Measurements from ENCODE around the gene SEC62.

SEC62 gene

GRCh38 chr3:169952045-169952444 is 14.6 kb upstream of the SEC62 start:
- TF ChIP-seq CREB1 (IDR thresholded peaks at IDR 0.05; ENCODE audit: low read depth) (no peak), RAD21 (IDR thresholded peaks at IDR 0.05; ENCODE audit: low read depth) (no peak), FOXM1 (IDR thresholded peaks at IDR 0.05; ENCODE audit: borderline replicate concordance, low read depth) (no peak), EGR1 (IDR thresholded peaks at IDR 0.05) (no peak), TEAD4 (IDR thresholded peaks at IDR 0.05) (no peak), USF1 (IDR thresholded peaks at IDR 0.05) (no peak), YY1 (IDR thresholded peaks at IDR 0.05; ENCODE audit: low read depth) (no peak), MAX (IDR thresholded peaks at IDR 0.05) (no peak), NFIC (IDR thresholded peaks at IDR 0.05) (no peak), EP300 (IDR thresholded peaks at IDR 0.05; ENCODE audit: borderline replicate concordance) (no peak), TAF1 (IDR thresholded peaks at IDR 0.05; ENCODE audit: low read depth) (no peak), TCF12 (IDR thresholded peaks at IDR 0.05; ENCODE audit: low read depth) (no peak)
- TF ChIP-seq, protein P1, sequence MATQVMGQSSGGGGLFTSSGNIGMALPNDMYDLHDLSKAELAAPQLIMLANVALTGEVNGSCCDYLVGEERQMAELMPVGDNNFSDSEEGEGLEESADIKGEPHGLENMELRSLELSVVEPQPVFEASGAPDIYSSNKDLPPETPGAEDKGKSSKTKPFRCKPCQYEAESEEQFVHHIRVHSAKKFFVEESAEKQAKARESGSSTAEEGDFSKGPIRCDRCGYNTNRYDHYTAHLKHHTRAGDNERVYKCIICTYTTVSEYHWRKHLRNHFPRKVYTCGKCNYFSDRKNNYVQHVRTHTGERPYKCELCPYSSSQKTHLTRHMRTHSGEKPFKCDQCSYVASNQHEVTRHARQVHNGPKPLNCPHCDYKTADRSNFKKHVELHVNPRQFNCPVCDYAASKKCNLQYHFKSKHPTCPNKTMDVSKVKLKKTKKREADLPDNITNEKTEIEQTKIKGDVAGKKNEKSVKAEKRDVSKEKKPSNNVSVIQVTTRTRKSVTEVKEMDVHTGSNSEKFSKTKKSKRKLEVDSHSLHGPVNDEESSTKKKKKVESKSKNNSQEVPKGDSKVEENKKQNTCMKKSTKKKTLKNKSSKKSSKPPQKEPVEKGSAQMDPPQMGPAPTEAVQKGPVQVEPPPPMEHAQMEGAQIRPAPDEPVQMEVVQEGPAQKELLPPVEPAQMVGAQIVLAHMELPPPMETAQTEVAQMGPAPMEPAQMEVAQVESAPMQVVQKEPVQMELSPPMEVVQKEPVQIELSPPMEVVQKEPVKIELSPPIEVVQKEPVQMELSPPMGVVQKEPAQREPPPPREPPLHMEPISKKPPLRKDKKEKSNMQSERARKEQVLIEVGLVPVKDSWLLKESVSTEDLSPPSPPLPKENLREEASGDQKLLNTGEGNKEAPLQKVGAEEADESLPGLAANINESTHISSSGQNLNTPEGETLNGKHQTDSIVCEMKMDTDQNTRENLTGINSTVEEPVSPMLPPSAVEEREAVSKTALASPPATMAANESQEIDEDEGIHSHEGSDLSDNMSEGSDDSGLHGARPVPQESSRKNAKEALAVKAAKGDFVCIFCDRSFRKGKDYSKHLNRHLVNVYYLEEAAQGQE (IDR thresholded peaks at IDR 0.05; ENCODE audit: low read depth), result no peak

DNA sequence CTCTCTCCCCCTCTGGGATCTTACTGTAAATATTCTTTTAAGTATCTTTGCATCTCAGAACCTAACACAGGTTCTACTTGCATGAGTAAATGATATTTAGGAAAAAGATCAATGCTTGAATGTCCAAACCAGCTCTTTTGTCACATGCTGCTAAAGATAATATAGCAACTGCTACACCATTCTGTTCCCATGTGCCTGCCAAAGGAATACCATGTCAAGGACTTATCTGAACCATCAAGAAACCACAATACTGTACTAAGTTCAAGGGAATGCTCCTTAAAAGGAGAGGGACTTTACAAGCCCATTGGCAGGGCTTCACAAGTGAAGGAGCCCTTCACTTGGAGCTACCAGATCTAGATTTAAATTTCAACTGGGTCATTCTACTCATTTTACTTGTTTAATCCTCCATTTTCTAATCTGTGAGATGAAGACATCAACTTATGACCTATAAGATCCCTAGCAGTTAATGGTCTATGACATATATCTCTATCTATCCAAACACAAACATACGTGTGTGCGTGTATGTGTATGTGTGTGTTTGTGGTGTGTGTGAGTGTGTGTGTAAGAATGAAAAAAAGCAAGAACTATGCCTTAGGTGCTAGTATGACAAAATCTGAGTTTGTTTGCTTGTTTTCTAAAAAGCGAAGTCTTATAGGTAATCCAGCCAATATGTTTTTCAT is 13.0 kb upstream of the SEC62 start:
- no peak for TF ChIP-seq CREB1 (IDR thresholded peaks at IDR 0.05; ENCODE audit: low read depth)
- TF ChIP-seq EP300 (IDR thresholded peaks at IDR 0.05; ENCODE audit: borderline replicate concordance), result no peak
- no peak for TF ChIP-seq TAF1 (IDR thresholded peaks at IDR 0.05; ENCODE audit: low read depth)
- TF ChIP-seq ZBTB7A (IDR thresholded peaks at IDR 0.05; ENCODE audit: low read depth), result no peak
- TF ChIP-seq FOXM1 (IDR thresholded peaks at IDR 0.05; ENCODE audit: borderline replicate concordance, low read depth), result no peak
- TF ChIP-seq NFIC (IDR thresholded peaks at IDR 0.05), result no peak
- no peak for TF ChIP-seq RAD21 (IDR thresholded peaks at IDR 0.05; ENCODE audit: low read depth)
- TF ChIP-seq CEBPB (IDR thresholded peaks at IDR 0.05), result no peak
- no peak for TF ChIP-seq EGR1 (IDR thresholded peaks at IDR 0.05)
- TF ChIP-seq, protein P1 (IDR thresholded peaks at IDR 0.05; ENCODE audit: low read depth), result no peak
- TF ChIP-seq TEAD4 (IDR thresholded peaks at IDR 0.05), result no peak
- TF ChIP-seq TCF12 (IDR thresholded peaks at IDR 0.05; ENCODE audit: low read depth), result no peak
- no peak for TF ChIP-seq USF1 (IDR thresholded peaks at IDR 0.05)
- no peak for TF ChIP-seq MAX (IDR thresholded peaks at IDR 0.05)
- no peak for TF ChIP-seq YY1 (IDR thresholded peaks at IDR 0.05; ENCODE audit: low read depth)

- TF ChIP-seq, protein P1 (IDR thresholded peaks at IDR 0.05; ENCODE audit: low read depth), result no peak
- no peak for TF ChIP-seq USF1 (IDR thresholded peaks at IDR 0.05)
- TF ChIP-seq EP300 (IDR thresholded peaks at IDR 0.05; ENCODE audit: borderline replicate concordance), result no peak
- no peak for TF ChIP-seq CREB1 (IDR thresholded peaks at IDR 0.05; ENCODE audit: low read depth)
- TF ChIP-seq MAX (IDR thresholded peaks at IDR 0.05), result no peak
- TF ChIP-seq ZBTB7A (IDR thresholded peaks at IDR 0.05; ENCODE audit: low read depth), result no peak
- no peak for TF ChIP-seq NFIC (IDR thresholded peaks at IDR 0.05)
These were observed 12.4 kb upstream of the SEC62 start for GRCh38 chr3:169954142-169954756.

Data from Ishikawa (cell line).